ENCODE results near the gene IRGQ.
"Not testable (repeated sequence)": the region's sequence is repeated elsewhere in the genome, so short reads cannot be mapped to it uniquely, and the experiment has no call there.

IRGQ gene

DNA sequence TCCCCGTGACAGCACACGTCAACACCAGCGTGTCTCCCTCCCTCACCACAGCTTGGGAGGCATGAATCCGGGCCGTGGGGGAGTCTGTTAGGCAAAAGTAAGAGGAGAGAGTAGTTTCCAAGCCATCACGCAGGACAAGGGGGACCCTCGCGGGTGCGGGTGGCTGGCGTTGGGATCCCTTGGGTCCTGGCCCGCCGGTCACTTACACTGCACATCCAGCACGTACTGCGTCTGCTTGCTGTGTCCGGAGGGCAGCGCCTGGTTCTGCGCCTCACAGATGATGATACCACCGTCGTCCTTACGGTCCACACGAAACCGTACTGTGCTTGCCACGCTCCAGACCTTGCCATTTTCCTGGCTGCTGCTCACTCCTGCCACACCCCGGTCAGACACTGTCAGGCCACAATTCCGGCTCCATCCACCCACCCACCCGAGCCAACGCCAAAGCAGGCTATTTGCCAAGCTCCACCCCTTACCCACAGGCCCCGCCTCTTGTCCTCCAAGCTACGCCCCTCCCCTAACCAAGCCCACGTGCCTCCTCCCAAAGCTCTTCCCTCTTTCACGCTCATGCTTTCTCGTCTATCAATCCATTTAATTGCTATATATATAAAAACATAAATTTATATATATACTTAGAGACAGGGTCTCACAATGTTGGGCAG, 30.1 kb upstream of the IRGQ start:
- in situ Hi-C loops (cut with HindIII; ENCODE audit: low sequenced_read_pairs): no loop called here

DNA sequence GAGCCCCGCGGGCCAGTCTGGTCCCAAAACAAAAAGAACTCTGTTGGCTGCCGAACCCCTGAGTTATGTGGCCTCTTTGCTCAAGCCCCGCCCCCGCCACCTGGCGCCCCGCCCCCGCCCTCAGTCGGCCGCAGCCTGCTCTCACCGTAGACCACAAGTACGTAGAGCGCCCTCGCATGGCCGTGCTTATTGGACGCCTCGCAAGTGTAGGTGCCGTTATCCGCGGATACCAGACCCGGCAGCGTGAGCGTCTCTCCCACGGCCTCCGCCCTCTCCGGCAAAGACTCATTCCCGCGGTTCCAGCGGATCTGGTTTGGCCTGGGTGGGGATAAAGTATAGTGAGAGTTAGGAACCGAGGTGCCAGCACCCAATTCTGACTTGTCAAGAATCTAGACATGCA, 29.0 kb upstream of the IRGQ start:
- in situ Hi-C loops (cut with HindIII; ENCODE audit: low sequenced_read_pairs): loop anchor here (5.0 kb wide), 1 partner anchor 88 kb away; no protein-coding TSS in a partner anchor

DNA sequence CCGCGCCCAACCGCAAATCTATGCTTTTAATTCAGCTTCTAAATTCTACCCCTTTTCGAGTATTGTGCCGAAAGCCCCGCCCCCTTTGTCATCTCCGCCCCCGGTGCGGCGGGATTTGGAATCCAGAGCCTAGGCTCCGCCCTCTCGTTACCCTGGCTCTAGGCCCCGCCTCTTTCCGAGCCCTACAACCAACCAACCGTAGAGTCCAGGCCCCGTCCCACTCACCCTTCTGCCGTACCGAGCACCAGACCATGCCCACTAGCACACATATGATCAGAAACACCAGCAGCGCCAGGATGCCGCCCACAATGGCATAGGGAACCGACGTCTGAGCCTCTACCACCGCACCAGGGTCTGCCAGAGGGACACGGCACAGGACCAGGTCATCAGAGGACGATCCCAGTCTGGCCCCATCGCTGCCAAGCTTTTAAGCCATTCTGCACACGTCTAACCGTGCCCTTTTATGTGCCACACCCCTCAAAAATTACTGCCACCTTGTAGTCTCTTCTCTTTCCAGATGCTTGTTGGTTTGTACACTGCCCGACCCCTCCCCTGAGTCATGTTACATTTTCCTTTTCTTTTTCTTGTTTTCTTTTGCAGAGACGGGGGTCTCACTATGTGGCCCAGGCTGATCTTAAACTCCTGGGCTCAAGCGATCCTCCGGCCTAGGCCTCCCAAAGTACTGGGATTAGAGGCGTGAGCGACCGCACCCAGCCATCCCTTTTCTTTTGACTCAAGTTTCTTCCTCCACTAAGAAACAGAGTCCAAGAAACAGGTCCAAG, 28.1 kb upstream of the IRGQ start:
- in situ Hi-C loops (cut with HindIII; ENCODE audit: low sequenced_read_pairs): loop anchor here (5.0 kb wide), 1 partner anchor 87 kb away; no protein-coding TSS in a partner anchor

DNA sequence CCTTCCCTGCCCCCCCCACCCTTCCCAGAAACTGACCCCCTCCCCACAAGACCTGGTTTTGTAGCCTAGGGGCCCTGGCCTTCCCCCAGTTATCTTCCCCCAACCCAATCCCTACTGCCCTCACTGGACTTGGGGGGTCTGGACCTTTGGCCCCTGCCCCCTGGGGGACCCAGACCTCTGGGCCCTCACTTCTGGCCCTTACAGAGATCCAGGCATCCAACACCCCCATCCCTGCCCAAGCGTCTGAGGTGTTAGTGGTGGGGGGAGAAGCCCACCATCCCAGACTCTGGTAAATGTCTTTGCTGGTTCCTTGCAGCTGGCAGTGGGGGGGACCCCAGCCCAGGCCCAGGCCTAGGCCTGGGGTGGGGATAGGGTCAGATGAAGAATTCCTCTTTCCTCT, 27.0 kb upstream of the IRGQ start:
- in situ Hi-C loops (cut with HindIII; ENCODE audit: low sequenced_read_pairs): loop anchor here (5.0 kb wide), 1 partner anchor 86 kb away; no protein-coding TSS in a partner anchor

DNA sequence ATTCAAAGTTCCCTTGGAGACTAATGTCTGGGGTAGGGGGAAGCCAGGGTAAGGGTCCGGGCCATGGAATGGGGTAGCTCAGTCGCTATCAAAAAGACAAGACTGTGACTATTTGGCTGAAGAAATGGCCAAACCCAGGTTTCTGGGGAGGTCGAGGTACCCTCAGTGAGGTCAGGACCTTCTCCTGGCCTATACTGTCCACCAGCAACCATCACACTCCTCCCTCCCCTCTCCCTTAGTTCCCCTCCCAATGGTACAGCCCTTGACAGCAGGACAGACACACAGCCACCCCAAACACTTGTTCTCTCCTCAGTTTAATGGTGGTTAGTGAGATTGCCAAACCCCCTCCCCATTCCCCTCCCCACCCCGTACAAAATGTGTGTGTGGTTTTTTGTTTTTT, 26.1 kb upstream of the IRGQ start:
- in situ Hi-C loops (cut with HindIII; ENCODE audit: low sequenced_read_pairs): loop anchor here (5.0 kb wide), 1 partner anchor 85 kb away; no protein-coding TSS in a partner anchor

DNA sequence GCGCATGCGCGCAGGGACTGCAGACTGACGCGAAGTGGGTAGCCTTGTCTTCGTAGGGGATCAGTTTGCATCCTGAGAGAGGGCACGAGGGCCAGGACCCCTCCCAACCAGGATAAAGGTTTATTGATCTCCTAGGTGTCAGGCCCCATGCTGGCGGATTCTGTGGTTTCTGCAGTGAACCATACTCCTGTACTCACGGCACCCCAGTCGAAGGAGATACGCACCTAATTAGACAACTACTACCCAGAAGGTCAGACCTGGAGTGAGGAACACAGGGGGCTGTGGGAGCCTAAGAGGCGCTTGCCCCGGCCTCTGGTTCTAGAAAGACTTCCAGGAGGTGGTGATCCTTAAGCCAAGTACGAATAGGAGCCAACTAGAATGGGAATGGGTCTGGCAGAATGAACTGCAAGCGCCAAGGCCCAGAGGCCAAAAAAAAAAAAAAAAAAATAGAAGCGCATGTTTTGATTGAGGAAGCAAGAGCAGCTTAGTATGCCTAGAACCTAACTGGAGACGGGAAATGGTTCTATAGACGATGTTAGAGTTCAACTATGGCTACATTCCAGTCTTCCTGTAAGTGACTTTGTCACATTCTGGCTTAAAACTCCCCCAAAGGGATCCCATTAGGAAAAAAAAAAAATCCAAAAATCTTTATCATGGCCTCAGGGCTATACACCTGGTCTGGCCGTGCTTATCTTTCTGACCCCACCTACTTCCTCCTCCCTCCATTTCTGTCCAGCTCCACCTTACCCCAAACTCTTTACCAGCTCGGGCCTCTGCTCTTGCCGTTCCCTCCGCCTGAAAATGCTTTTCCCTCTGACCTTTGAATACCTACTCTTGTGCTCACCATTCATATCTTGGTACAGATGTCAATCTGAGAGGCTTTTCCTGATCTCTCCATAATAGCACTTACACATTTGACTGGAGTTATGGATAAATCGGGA, 24.4 kb upstream of the IRGQ start:
- in situ Hi-C loops (cut with HindIII; ENCODE audit: low sequenced_read_pairs): loop anchor here (5.0 kb wide), 1 partner anchor 83 kb away; no protein-coding TSS in a partner anchor

DNA sequence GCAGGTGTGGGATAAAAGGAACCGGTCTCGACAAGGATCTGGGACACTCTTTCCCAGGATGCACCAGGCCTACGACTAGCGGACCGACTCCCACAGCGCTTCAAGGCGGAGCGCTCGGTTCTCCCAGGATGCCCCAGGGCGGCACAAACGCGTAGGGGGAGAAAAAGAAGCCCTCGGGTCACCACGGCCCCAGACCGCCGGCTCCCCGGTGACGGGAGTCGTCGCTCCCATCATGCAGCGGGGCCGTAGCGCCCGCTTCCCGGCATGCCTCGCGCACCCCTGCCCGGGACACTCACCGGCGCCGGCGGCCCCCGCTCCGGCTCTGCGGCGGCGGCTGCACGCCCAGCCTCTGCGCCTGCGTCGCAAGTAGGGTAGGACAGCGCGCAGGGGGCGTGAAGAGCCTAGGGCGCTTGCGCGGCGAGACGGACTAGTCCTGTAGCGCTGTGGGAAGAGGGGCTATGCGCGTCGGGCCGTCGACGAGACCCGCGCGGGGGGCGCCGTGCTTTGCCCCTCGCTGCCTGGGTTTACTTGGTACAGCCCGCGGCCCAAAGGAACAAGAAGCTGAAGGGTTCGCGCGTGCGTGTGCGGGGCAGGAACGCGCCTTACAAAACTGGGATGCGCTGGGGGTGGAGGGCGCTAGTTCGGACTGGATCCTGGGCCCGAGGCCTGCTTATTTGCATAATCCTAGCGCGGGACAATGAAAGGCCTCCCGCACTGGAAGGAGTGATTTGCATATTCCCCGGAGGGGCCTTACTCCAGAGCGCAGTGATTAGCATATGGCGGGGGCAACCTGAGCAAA, 23.5 kb upstream of the IRGQ start, which contains the start of gene ZNF428:
ZNF428 (minus strand) TSS at position 368 of the 799 bp plus-strand sequence. CDS start 5,325 bp downstream, outside the sequence.
- in situ Hi-C loops (cut with HindIII; ENCODE audit: low sequenced_read_pairs): loop anchor here (5.0 kb wide), 1 partner anchor 82 kb away; no protein-coding TSS in a partner anchor

DNA sequence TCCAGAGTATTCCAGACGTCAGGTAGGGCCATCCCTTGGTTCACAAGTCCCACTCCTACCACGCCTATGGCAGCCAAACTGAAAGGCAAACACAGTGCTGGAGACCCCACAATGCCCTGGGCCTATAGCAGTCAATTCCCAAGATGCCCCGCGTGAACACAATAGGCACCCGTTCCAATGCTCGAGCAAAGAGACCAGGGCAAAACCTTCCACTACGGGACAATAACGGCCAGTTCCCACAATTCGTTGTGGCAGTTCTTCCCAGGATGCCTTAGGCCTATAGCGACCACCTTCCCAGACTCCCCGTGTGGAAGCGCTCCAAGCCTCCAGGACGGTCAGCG, 23.0 kb upstream of the IRGQ start:
- in situ Hi-C loops (cut with HindIII; ENCODE audit: low sequenced_read_pairs): no loop called here

DNA sequence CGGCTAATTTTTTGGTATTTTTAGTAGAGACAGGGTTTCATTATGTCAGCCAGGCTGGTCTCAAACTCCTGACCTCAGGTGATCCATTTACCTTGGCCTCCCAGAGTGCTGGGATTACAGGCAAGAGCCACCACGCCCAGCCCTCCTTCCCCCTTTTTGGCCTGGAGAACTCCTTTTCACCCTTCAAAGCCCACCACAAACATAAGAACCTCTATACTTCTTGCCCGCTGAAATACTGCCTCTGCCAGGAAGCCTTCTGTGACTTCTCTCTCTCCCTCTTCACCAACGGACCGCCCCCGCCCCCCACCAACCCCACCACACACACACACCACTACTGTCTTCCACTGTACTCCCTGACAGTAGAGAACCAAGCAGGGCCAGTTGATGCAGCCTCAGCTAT, 21.0 kb upstream of the IRGQ start:
- in situ Hi-C loops (cut with HindIII; ENCODE audit: low sequenced_read_pairs): no loop called here

DNA sequence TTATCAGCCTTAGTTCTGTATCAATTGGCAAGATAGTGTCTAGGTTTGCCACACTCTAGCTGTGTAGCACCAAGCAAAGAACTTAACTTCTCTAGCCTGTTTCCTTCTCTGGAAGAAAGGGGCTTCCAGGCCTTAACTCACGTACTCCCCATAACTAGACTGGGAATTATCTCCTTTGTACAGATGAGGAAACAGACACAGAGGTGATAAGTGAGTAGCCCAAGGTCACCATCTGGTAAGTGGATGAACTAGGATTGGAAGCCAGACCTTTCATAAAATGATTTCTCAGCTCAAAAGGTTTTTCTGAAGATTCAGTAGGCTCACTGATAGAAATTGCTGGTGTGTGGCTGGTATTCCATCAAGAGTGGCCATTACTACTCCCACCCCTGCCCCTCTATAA, 20.4 kb upstream of the IRGQ start:
- in situ Hi-C loops (cut with HindIII; ENCODE audit: low sequenced_read_pairs): no loop called here

DNA sequence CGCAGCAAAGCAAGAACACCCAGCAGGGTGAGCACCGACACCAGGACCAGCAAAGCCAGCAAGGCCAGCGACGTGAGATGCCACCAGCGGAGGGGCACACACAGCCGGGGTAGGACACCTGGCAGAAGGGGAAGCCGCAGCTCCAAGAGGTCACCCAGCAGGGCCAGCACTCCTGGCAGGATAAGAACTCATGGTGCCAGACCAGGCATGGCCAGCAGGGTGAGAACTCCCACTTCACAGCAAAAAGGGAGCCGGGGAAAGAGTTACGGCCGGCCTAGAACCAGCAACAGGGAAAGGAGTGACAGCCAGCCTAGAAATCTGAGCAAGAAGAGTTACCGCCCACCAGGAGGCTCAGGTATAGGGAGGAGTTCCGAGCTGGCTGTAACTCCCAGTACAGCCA, 16.4 kb upstream of the IRGQ start:
- in situ Hi-C loops (cut with HindIII; ENCODE audit: low sequenced_read_pairs): no loop called here

DNA sequence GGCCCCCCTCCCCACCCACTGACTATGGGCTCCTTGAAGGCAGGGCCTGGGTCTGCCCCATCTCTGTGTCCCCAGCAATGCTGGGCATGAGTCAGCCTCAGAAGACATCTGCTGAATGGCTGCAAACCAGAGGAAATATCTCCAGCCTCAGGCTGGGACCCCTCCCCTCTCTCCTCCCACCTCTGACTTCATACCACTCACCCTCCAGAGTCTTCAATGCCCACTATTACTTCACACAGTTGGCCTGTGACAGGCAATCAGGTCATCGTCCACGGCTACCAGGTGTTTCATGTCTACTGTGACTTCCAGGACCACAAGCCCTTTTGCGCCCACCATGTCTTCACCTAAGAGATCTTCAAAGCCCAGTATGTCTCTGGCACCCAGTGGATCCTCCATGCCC, 15.9 kb upstream of the IRGQ start, which contains the start of gene SRRM5:
SRRM5 (plus strand) TSS at position 301 of the 400 bp plus-strand sequence; CDS start at position 335, 34 bp downstream.
- in situ Hi-C loops (cut with HindIII; ENCODE audit: low sequenced_read_pairs): no loop called here

DNA sequence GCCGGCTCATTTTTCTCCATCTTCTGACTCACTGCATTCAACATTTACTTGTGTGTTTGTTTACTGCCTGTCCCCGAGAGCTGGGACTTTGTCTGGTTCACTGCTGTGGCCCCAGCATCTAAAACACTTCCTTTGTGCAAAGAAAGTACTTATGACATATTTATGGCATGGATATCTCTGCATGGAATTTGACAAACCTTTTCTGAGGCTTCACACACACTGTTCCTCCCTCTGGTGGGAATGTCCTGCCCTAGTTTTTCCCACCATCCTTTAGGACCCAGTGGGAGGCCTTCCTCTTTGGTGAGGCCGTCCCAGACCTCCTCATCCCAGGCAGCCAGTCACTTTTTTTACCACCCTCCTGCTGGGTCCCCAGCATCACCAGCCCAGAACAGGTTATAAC, 14.6 kb upstream of the IRGQ start:
- in situ Hi-C loops (cut with HindIII; ENCODE audit: low sequenced_read_pairs): no loop called here

DNA sequence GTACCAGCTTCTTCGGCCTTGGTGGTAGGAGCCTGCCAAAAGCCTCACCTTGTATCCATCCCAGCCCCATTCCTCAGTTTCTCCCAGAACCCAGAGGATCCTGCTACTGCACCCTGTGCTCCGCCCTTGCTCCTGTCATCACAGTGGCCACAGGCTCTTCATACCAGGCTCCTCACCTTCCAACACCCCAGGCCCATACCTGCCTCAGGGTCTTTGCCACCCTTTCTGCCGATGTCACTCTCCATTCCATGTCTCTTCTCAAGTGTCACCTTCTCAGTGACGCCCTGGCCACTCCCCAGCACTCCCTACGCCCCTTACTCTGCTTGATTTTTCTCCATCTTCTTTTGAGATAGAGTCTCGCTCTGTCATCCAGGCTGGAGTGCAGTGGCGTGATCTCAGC, 13.9 kb upstream of the IRGQ start:
- in situ Hi-C loops (cut with HindIII; ENCODE audit: low sequenced_read_pairs): no loop called here

DNA sequence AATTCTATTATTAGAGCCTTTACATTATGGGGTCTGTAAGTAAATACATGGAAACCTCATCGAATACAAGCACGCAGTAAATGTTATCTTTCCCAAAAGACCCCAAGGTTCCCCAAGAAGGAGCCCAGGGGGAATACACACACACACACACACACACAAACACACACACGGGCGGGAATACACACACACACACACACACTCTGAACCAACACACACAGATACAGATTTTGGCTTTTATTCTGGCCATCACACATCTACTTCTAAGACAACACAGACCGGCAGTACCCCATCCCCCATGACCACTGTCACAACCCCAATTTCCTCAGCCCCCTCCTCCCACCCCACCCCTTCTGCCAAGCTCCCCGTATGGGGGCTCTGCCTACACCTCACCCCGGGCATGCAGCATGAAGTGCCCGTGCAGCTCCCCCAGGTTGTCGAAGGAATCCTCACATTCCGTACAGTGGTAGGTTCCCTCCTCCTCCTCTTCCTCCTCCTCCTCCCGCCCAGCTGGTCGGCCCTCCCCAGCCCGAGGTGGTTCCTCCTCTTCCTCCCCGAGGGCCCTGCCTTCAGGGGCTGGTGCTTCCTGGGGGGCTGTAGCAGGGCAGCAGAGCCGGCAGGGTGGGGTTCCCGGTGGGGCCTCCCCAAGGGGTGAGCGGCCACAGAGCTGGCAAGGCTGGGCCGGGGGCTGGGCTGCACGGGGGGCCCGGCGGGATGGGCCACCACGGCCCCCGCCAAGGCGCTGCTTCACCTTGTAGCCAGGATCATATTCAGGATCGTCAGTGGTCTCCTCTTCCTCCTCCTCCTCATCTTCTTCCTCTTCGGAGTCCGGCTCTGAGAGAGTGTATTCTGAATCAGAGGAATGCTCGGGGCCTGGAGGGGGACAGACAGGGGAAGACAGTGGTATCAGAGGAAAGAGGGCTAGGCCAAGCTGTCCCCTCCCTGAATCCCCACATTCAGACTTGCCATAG, 11.6 kb upstream of the IRGQ start:
- in situ Hi-C loops (cut with HindIII; ENCODE audit: low sequenced_read_pairs): no loop called here

DNA sequence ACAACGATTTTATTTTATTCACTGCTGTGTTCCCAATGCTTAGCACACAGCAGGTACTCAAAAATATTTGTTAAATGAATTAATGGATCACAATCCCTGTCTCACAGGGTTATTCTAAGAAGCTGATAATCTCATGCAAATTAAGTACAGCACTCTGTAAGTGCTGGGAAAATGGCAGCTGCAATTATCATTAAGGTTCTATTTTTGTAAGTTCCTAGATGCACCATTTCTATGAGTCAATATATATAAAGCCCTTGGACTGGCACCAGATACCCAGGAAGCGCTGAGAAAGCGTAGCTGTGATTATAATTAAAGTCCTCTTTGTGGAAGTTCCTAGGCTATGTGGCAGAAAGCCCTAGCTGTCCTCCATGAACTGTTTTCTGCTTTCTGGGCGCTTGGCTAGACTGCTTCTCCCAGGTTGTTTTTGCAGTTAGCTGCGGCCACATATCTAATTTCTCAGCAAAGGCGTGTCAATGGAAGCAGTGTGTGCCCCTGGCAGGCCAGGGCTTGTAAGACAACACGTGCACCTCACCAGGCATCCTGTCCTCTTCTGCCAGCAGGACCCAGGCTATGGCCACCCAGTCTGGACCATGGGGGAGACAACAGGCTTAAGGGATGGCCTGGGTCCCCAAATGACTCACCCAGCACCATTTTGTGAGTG, 10.8 kb upstream of the IRGQ start:
- in situ Hi-C loops (cut with HindIII; ENCODE audit: low sequenced_read_pairs): no loop called here

DNA sequence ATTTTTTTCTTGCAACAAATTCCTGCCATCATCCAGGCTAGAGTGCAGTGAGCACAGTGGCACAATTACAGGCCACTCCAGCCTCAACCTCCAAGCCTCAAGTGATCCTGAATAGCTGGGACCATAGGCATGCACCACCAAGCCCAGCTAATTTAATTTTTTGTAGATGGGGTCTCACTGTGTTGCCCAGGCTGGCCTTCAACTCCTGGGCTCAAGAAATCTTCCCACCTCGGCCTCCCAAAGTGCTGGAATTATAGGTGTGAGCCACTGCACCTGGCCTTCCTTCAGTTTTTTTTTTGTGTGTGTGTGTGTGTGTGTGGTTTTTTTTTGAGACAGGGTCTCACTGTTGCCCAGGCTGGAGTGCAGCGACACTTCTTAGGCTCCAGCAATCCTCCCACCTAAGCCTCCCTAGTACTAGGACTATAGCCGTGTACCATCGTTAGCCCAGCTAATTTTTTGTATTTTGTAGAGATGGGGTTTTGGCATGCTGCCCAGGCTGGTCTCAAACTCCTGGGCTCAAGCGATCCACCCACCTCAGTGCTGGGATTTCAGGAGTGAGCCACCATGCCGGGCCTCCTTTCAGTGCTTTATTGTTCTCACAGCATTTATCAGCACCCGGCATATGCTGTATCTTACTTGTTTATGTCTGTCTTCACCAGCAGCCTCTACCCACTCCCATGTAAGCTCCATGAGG, 10.1 kb upstream of the IRGQ start:
- in situ Hi-C loops (cut with HindIII; ENCODE audit: low sequenced_read_pairs): no loop called here

DNA sequence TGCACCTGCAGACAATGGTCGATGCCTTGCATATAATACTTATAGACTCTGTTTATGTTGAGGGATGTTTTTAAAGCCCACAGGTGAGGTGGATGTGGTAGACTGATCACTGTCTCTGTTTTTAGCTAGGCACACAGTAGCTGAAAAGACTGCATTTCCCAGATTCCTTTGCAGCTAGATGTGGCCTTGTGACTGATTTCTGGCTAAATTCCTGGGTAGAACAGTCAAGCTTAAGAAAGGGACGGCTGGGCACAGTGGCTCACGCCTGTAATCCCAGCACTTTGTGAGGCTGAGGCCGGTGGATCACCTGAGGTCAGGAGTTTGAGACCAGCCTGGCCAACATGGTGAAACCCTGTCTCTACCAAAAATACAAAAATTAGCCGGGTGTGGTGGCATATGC, 4.4 kb upstream of the IRGQ start:
- in situ Hi-C loops (cut with HindIII; ENCODE audit: low sequenced_read_pairs): not testable (repeated sequence)
